ENCODE data around the gene SYTL5. TPM values are rescaled to one million over a fixed set of nuclear protein-coding genes. Genes with fewer than 3 reads are reported as not detected.

Gene SYTL5
- total and polyA plus RNA-seq, 4 donors: 0.83 to 8.4 (median 1.5) TPM

- H3K9me3 ChIP-seq (ENCODE audit: control insufficient read depth in 4 of 4, insufficient read depth in 3 of 4, low read length in 3 of 4): no peaks in the 10 kb centered on the region
- H3K4me1 ChIP-seq (ENCODE audit: control insufficient read depth in 5 of 5, insufficient read depth in 5 of 5, low read length in 5 of 5): peaks cover 0 to 4% (median 0%) of the 10 kb centered on the region in 5 donors
- DNase-seq: peak in 1 of 3 donors; percentile 43
- H3K27ac ChIP-seq (ENCODE audit: low read depth in 1 of 2, low read length in 1 of 2): no peak overlapping the region
- TF ChIP-seq, protein P1, sequence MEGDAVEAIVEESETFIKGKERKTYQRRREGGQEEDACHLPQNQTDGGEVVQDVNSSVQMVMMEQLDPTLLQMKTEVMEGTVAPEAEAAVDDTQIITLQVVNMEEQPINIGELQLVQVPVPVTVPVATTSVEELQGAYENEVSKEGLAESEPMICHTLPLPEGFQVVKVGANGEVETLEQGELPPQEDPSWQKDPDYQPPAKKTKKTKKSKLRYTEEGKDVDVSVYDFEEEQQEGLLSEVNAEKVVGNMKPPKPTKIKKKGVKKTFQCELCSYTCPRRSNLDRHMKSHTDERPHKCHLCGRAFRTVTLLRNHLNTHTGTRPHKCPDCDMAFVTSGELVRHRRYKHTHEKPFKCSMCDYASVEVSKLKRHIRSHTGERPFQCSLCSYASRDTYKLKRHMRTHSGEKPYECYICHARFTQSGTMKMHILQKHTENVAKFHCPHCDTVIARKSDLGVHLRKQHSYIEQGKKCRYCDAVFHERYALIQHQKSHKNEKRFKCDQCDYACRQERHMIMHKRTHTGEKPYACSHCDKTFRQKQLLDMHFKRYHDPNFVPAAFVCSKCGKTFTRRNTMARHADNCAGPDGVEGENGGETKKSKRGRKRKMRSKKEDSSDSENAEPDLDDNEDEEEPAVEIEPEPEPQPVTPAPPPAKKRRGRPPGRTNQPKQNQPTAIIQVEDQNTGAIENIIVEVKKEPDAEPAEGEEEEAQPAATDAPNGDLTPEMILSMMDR (IDR thresholded peaks at IDR 0.05; ENCODE audit: control extremely low read depth, extremely low read depth): no peak
- H3K9ac ChIP-seq (ENCODE audit: insufficient read depth in 1 of 2, low read length in 2 of 2): no peak overlapping the region
- peaks cover 0 to 10% (median 0%) of the 10 kb centered on the region in 3 donors for H3K27me3 ChIP-seq (ENCODE audit: control insufficient read depth in 3 of 3, insufficient read depth in 3 of 3, low read length in 2 of 3)
- no peaks in the 10 kb centered on the region for H3K36me3 ChIP-seq (ENCODE audit: control insufficient read depth in 4 of 4, insufficient read depth in 4 of 4, low read length in 4 of 4)
- ATAC-seq (ENCODE audit: insufficient read depth, low FRiP score): no peak
- WGBS, 2 donors: 66 to 69% methylated on average over 6 of the region's 6 CpGs
- H3K4me3 ChIP-seq: no peak overlapping the region
Observed at GRCh38 chrX:38108364-38108763, 102.0 kb downstream of the SYTL5 start.

DNA sequence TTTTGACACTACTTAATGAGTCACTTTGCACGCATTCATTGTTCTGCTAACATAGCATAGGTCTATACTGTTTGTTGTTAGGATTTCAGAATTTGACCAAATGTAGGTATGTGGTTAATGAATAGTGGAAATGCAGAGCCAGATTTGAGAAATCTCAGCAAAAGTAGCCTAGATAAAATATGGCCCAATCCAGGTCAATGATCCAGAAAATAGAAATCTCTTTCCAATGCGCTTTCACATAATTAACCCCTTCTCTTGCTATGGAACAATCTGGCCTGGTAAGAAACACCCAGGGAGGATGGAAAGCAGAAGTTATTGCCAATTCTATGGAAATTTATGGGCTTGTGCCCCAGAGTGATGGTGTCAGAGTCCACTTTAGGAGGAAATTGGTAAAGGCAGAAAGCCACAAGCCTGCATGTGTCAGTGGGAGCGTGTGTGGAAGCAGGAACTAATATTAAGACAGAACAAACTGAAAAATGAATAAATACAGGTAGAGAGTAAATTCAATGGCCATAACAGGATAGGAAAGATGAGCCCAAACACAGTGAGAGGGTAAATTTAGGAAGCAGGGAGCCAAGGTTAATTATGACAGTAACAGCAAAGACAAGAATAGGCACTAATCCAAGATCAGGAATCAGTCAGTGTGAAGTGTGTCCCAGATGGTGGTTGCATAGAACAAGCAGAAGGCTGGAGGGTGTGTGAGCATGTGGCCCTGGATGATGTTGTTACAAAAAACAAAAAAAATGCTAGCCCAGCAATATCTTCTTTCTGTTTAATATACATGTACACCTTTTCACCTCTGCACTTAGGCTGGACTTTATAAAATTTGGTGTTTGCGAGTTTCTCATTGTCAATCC lies 102.9 kb downstream of the SYTL5 start:
- DNase-seq (no peak), ATAC-seq (ENCODE audit: insufficient read depth, low FRiP score) (no peak)
- Histone ChIP-seq H3K4me1 (ENCODE audit: control insufficient read depth in 5 of 5, insufficient read depth in 5 of 5, low read length in 5 of 5) (peaks cover 0 to 4% (median 0%) of the 10 kb centered on the region in 5 donors), H3K27me3 (ENCODE audit: control insufficient read depth in 3 of 3, insufficient read depth in 3 of 3, low read length in 2 of 3) (peaks cover 0 to 10% (median 3%) of the 10 kb centered on the region in 3 donors), H3K36me3 (ENCODE audit: control insufficient read depth in 4 of 4, insufficient read depth in 4 of 4, low read length in 4 of 4) (no peaks in the 10 kb centered on the region), H3K4me3 (no peak overlapping the region), H3K27ac (ENCODE audit: low read depth in 1 of 2, low read length in 1 of 2) (no peak overlapping the region), H3K9ac (ENCODE audit: insufficient read depth in 1 of 2, low read length in 2 of 2) (no peak overlapping the region), H3K9me3 (ENCODE audit: control insufficient read depth in 4 of 4, insufficient read depth in 3 of 4, low read length in 3 of 4) (no peaks in the 10 kb centered on the region)
- WGBS, 2 donors: 74 to 81% methylated on average over 4 of the region's 4 CpGs
- TF ChIP-seq, protein P1 (IDR thresholded peaks at IDR 0.05; ENCODE audit: control extremely low read depth, extremely low read depth): no peak

- TF ChIP-seq, protein P1 (IDR thresholded peaks at IDR 0.05; ENCODE audit: control extremely low read depth, extremely low read depth): no peak
- Histone ChIP-seq H3K4me3 (no peak overlapping the region), H3K4me1 (ENCODE audit: control insufficient read depth in 5 of 5, insufficient read depth in 5 of 5, low read length in 5 of 5) (peaks cover 0 to 4% (median 0%) of the 10 kb centered on the region in 5 donors), H3K27me3 (ENCODE audit: control insufficient read depth in 3 of 3, insufficient read depth in 3 of 3, low read length in 2 of 3) (peaks cover 0 to 10% (median 3%) of the 10 kb centered on the region in 3 donors), H3K9me3 (ENCODE audit: control insufficient read depth in 4 of 4, insufficient read depth in 3 of 4, low read length in 3 of 4) (no peaks in the 10 kb centered on the region), H3K36me3 (ENCODE audit: control insufficient read depth in 4 of 4, insufficient read depth in 4 of 4, low read length in 4 of 4) (no peaks in the 10 kb centered on the region), H3K27ac (ENCODE audit: low read depth in 1 of 2, low read length in 1 of 2) (no peak overlapping the region), H3K9ac (ENCODE audit: insufficient read depth in 1 of 2, low read length in 2 of 2) (no peak overlapping the region)
- ATAC-seq (ENCODE audit: insufficient read depth, low FRiP score) (no peak), DNase-seq (no peak)
- WGBS, 2 donors: 54 to 72% methylated on average over 6 of the region's 6 CpGs
Observed at GRCh38 chrX:38110231-38110630, 103.9 kb downstream of the SYTL5 start.
